ENCODE data around the gene VAV1.

DNA sequence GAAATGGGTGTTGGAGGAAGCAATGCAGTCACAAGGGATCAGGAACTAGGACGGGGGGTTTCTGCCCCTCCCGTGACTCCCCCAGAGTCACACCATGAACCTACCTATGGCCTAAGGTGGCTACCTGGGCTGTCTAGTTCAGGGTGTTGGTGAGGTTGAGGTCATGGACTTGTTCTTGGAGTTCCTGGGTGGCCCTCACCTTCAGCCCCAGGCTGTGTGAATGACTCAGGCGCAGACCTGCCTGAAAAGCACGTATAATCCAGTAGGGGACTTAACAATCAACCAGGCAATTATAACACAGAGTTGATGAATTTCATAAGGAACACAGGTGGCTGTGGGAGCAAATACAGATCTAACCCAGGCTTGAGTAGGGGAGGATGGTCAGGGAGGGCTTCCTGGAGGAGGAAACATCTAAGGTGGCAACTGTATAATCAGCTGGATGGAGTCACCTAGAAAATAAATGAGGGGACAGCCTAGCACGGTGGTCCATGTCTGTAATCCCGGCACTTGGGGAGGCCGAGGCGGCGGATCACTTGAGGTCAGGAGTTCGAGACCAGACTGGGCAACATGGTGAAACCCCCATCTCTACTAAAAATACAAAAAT, 89.3 kb downstream of the VAV1 start:
- no peak for TF ChIP-seq TFCP2L1 (CRISPR knock-in tag; IDR thresholded peaks at IDR 0.05)
- TF ChIP-seq BHLHE40 (IDR thresholded peaks at IDR 0.05; ENCODE audit: low read depth, low read length): no peak
- TF ChIP-seq POLR2A (IDR thresholded peaks at IDR 0.05; ENCODE audit: low read length): no peak
- no peak for TF ChIP-seq JUNB (IDR thresholded peaks at IDR 0.05)
- no peak for TF ChIP-seq SREBF2 (IDR thresholded peaks at IDR 0.05)
- TF ChIP-seq, protein P1, sequence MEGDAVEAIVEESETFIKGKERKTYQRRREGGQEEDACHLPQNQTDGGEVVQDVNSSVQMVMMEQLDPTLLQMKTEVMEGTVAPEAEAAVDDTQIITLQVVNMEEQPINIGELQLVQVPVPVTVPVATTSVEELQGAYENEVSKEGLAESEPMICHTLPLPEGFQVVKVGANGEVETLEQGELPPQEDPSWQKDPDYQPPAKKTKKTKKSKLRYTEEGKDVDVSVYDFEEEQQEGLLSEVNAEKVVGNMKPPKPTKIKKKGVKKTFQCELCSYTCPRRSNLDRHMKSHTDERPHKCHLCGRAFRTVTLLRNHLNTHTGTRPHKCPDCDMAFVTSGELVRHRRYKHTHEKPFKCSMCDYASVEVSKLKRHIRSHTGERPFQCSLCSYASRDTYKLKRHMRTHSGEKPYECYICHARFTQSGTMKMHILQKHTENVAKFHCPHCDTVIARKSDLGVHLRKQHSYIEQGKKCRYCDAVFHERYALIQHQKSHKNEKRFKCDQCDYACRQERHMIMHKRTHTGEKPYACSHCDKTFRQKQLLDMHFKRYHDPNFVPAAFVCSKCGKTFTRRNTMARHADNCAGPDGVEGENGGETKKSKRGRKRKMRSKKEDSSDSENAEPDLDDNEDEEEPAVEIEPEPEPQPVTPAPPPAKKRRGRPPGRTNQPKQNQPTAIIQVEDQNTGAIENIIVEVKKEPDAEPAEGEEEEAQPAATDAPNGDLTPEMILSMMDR (IDR thresholded peaks at IDR 0.05): no peak
- no peak for TF ChIP-seq KDM5A (IDR thresholded peaks at IDR 0.05)
- TF ChIP-seq NFE2L2 (conservative IDR thresholded peaks at IDR 0.05; ENCODE audit: low read length): no peak
- TF ChIP-seq, protein P2, sequence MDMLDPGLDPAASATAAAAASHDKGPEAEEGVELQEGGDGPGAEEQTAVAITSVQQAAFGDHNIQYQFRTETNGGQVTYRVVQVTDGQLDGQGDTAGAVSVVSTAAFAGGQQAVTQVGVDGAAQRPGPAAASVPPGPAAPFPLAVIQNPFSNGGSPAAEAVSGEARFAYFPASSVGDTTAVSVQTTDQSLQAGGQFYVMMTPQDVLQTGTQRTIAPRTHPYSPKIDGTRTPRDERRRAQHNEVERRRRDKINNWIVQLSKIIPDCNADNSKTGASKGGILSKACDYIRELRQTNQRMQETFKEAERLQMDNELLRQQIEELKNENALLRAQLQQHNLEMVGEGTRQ (IDR thresholded peaks at IDR 0.05): no peak
- TF ChIP-seq, protein P3, sequence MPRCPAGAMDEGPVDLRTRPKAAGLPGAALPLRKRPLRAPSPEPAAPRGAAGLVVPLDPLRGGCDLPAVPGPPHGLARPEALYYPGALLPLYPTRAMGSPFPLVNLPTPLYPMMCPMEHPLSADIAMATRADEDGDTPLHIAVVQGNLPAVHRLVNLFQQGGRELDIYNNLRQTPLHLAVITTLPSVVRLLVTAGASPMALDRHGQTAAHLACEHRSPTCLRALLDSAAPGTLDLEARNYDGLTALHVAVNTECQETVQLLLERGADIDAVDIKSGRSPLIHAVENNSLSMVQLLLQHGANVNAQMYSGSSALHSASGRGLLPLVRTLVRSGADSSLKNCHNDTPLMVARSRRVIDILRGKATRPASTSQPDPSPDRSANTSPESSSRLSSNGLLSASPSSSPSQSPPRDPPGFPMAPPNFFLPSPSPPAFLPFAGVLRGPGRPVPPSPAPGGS (IDR thresholded peaks at IDR 0.05): no peak

Measured in A549 (cell line).